ENCODE measurements around the gene RNF181.

RNF181 gene

GRCh38 chr2:85595301-85596025, at the start of gene RNF181:
Gene RNF181 (plus strand): TSS chr2:85595745. CDS start chr2:85595764, 19 bp downstream.
- Histone ChIP-seq H3K27ac (peak within 1 kb of the TSS; percentile 65; the same call in 1 of the 2 replicates), H3K4me3 (peak within 1 kb of the TSS; percentile 96), H3K9me3 (ENCODE audit: low read depth, low read length) (no peaks in the 10 kb centered on the region), H3K9ac (ENCODE audit: insufficient read length) (peak within 1 kb of the TSS; percentile 93), H3K36me3 (ENCODE audit: insufficient read depth, low read length) (peaks cover 6% of the 10 kb centered on the region; the same call in 1 of the 2 replicates)
- TF ChIP-seq EZH2 (IDR thresholded peaks at IDR 0.05) (no peak), POLR2AphosphoS5 (IDR thresholded peaks at IDR 0.05; ENCODE audit: borderline replicate concordance, low read depth, low read length) (peak; percentile 81), FOXP2 (optimal IDR thresholded peaks at IDR 0.05; ENCODE audit: control extremely low read depth, extremely low read length, insufficient read depth) (no peak)
- peak; percentile 95 for DNase-seq (ENCODE audit: low read depth, low spot score)

- peaks cover 79% of the 10 kb centered on the region for H3K36me3 ChIP-seq (ENCODE audit: insufficient read depth, low read length)
Observed at GRCh38 chr2:85545780-85546240, 49.7 kb upstream of the RNF181 start.

GRCh38 chr2:85547089-85547858, 48.3 kb upstream of the RNF181 start:
- Histone ChIP-seq H3K4me3 (no peak overlapping the region), H3K27ac (peak overlapping the region; percentile 78), H3K9me3 (ENCODE audit: low read depth, low read length) (no peaks in the 10 kb centered on the region), H3K36me3 (ENCODE audit: insufficient read depth, low read length) (peaks cover 77% of the 10 kb centered on the region), H3K9ac (ENCODE audit: insufficient read length) (no peak overlapping the region)
- no peak for TF ChIP-seq FOXP2 (optimal IDR thresholded peaks at IDR 0.05; ENCODE audit: control extremely low read depth, extremely low read length, insufficient read depth)
- no peak; the same call in none of the 2 replicates for TF ChIP-seq POLR2AphosphoS5 (IDR thresholded peaks at IDR 0.05; ENCODE audit: borderline replicate concordance, low read depth, low read length)
- no peak for TF ChIP-seq EZH2 (IDR thresholded peaks at IDR 0.05)
- no peak for DNase-seq (ENCODE audit: low read depth, low spot score)

More at GRCh38 chr2:85545780-85546240, 49.7 kb upstream of the RNF181 start:
- H3K27ac ChIP-seq, result peak overlapping the region; percentile 10; the same call in 1 of the 2 replicates
- H3K4me3 ChIP-seq, result no peak overlapping the region
- TF ChIP-seq POLR2AphosphoS5 (IDR thresholded peaks at IDR 0.05; ENCODE audit: borderline replicate concordance, low read depth, low read length) (no peak), EZH2 (IDR thresholded peaks at IDR 0.05) (no peak), FOXP2 (optimal IDR thresholded peaks at IDR 0.05; ENCODE audit: control extremely low read depth, extremely low read length, insufficient read depth) (no peak)
- no peak for DNase-seq (ENCODE audit: low read depth, low spot score)
- H3K9me3 ChIP-seq (ENCODE audit: low read depth, low read length), result no peaks in the 10 kb centered on the region
- H3K9ac ChIP-seq (ENCODE audit: insufficient read length), result no peak overlapping the region

GRCh38 chr2:85547859-85548607, 47.5 kb upstream of the RNF181 start:
- no peaks in the 10 kb centered on the region for H3K9me3 ChIP-seq (ENCODE audit: low read depth, low read length)
- no peak for DNase-seq (ENCODE audit: low read depth, low spot score)
- H3K27ac ChIP-seq, result peak overlapping the region; percentile 78
- TF ChIP-seq EZH2 (IDR thresholded peaks at IDR 0.05) (no peak), POLR2AphosphoS5 (IDR thresholded peaks at IDR 0.05; ENCODE audit: borderline replicate concordance, low read depth, low read length) (peak; percentile 61)
- H3K4me3 ChIP-seq, result no peak overlapping the region
- H3K9ac ChIP-seq (ENCODE audit: insufficient read length), result no peak overlapping the region
- H3K36me3 ChIP-seq (ENCODE audit: insufficient read depth, low read length), result peaks cover 73% of the 10 kb centered on the region

- H3K36me3 ChIP-seq (ENCODE audit: insufficient read depth, low read length), result peaks cover 70% of the 10 kb centered on the region
- H3K4me3 ChIP-seq, result no peak overlapping the region
- H3K27ac ChIP-seq, result peak overlapping the region; percentile 78
- no peak overlapping the region for H3K9ac ChIP-seq (ENCODE audit: insufficient read length)
- H3K9me3 ChIP-seq (ENCODE audit: low read depth, low read length), result no peaks in the 10 kb centered on the region
- DNase-seq (ENCODE audit: low read depth, low spot score), result no peak
- TF ChIP-seq EZH2 (IDR thresholded peaks at IDR 0.05) (no peak), POLR2AphosphoS5 (IDR thresholded peaks at IDR 0.05; ENCODE audit: borderline replicate concordance, low read depth, low read length) (peak; percentile 7; the same call in 1 of the 2 replicates), FOXP2 (optimal IDR thresholded peaks at IDR 0.05; ENCODE audit: control extremely low read depth, extremely low read length, insufficient read depth) (no peak)
Observed at GRCh38 chr2:85548608-85548900, 47.0 kb upstream of the RNF181 start.

GRCh38 chr2:85549095-85549494, 46.5 kb upstream of the RNF181 start:
- H3K27ac ChIP-seq, result peak overlapping the region; percentile 78
- no peak overlapping the region for H3K4me3 ChIP-seq
- H3K9ac ChIP-seq (ENCODE audit: insufficient read length), result no peak overlapping the region
- TF ChIP-seq EZH2 (IDR thresholded peaks at IDR 0.05) (no peak), FOXP2 (optimal IDR thresholded peaks at IDR 0.05; ENCODE audit: control extremely low read depth, extremely low read length, insufficient read depth) (no peak), POLR2AphosphoS5 (IDR thresholded peaks at IDR 0.05; ENCODE audit: borderline replicate concordance, low read depth, low read length) (no peak)
- no peaks in the 10 kb centered on the region for H3K9me3 ChIP-seq (ENCODE audit: low read depth, low read length)
- DNase-seq (ENCODE audit: low read depth, low spot score), result no peak
- H3K36me3 ChIP-seq (ENCODE audit: insufficient read depth, low read length), result peaks cover 68% of the 10 kb centered on the region

GRCh38 chr2:85549826-85550225, 45.7 kb upstream of the RNF181 start:
- peak overlapping the region; percentile 51 for H3K27ac ChIP-seq
- no peak for DNase-seq (ENCODE audit: low read depth, low spot score)
- no peak overlapping the region for H3K9ac ChIP-seq (ENCODE audit: insufficient read length)
- H3K36me3 ChIP-seq (ENCODE audit: insufficient read depth, low read length), result peaks cover 66% of the 10 kb centered on the region
- H3K4me3 ChIP-seq, result no peak overlapping the region
- TF ChIP-seq POLR2AphosphoS5 (IDR thresholded peaks at IDR 0.05; ENCODE audit: borderline replicate concordance, low read depth, low read length), result no peak
- no peak for TF ChIP-seq FOXP2 (optimal IDR thresholded peaks at IDR 0.05; ENCODE audit: control extremely low read depth, extremely low read length, insufficient read depth)
- no peaks in the 10 kb centered on the region for H3K9me3 ChIP-seq (ENCODE audit: low read depth, low read length)

GRCh38 chr2:85550486-85550885, 45.1 kb upstream of the RNF181 start:
- H3K36me3 ChIP-seq (ENCODE audit: insufficient read depth, low read length), result peaks cover 62% of the 10 kb centered on the region
- no peak overlapping the region for H3K27ac ChIP-seq
- no peaks in the 10 kb centered on the region for H3K9me3 ChIP-seq (ENCODE audit: low read depth, low read length)
- H3K9ac ChIP-seq (ENCODE audit: insufficient read length), result no peak overlapping the region
- H3K4me3 ChIP-seq, result no peak overlapping the region
- DNase-seq (ENCODE audit: low read depth, low spot score), result no peak
- TF ChIP-seq FOXP2 (optimal IDR thresholded peaks at IDR 0.05; ENCODE audit: control extremely low read depth, extremely low read length, insufficient read depth), result no peak
- no peak for TF ChIP-seq POLR2AphosphoS5 (IDR thresholded peaks at IDR 0.05; ENCODE audit: borderline replicate concordance, low read depth, low read length)

All from SK-N-MC (cell line).